Transverse colon (tissue), 4 donors: Measurements from ENCODE around the gene DPEP2. TPM values are rescaled to one million over a fixed set of nuclear protein-coding genes. Genes with fewer than 3 reads are reported as not detected.
A peak's percentile ranks its signal among the peaks of the same experiment; 100 is the strongest.

Experiments
- DNase-seq: peaks from one replicate; pipeline ENCODE4 v3.0.0-alpha.2; 2019
- H3K27ac ChIP-seq, 4 donors: fragments of 200-600 bp; sonication (generic); 2 replicates each; pipeline ENCODE4 v1.5.1; 2016 to 2018; ENCODE audit warnings: inconsistent platforms in 4 of 4
- H3K27me3 ChIP-seq: fragments of 200-600 bp; sonication (generic); 2 replicates; pipeline ENCODE4 v1.5.1; 2017; ENCODE audit warnings: inconsistent platforms
- H3K36me3 ChIP-seq, 4 donors: fragments of 200-600 bp; sonication (generic); 2 replicates each; pipeline ENCODE4 v1.5.1; 2017 to 2019; ENCODE audit warnings: inconsistent platforms in 4 of 4
- H3K4me1 ChIP-seq, 4 donors: fragments of 200-600 bp; sonication (generic); 2 replicates each; pipeline ENCODE4 v1.5.1; 2017 to 2020; ENCODE audit warnings: inconsistent platforms in 4 of 4
- H3K4me3 ChIP-seq, 4 donors: fragments of 200-600 bp; sonication (generic); 1 replicate in 1 of 4; 2 replicates in 3 of 4; pipeline versions ENCODE4 v1.5.1 to v1.6.1; 2017 to 2019; ENCODE audit warnings: inconsistent platforms in 4 of 4
- H3K9me3 ChIP-seq, 2 donors: fragments of 200-600 bp; sonication (generic); 2 replicates each; pipeline ENCODE4 v1.5.1; 2017 to 2019; ENCODE audit warnings: inconsistent platforms in 2 of 2
- EP300 ChIP-seq: sonication (generic); formaldehyde crosslinking; IDR thresholded peaks from one replicate; pipeline ENCODE4 v1.6.1; 2017; ENCODE audit warnings: antibody characterized with exemption, low read depth
- POLR2A ChIP-seq: fragments of 450-650 bp; IDR thresholded peaks from one replicate; pipeline ENCODE4 v1.6.1; 2016; ENCODE audit warnings: antibody characterized with exemption, mild to moderate bottlenecking, moderate library complexity
- POLR2AphosphoS5 ChIP-seq, 3 donors: sonication (generic); formaldehyde crosslinking; IDR thresholded peaks; one replicate each; pipeline ENCODE4 v1.6.1; 2016; ENCODE audit warnings: antibody characterized with exemption in 3 of 3
- WGBS, 2 donors: methylation state at CpG; one replicate each; pipeline ENCODE4 v1.1.5; 2018; ENCODE audit warnings: low coverage in 1 of 2; 5-methylcytosine and 5-hydroxymethylcytosine counted together
- in situ Hi-C, 4 donors: fragments of 200-750 bp; cut with MboI; loops; one replicate each; pipeline versions ENCODE4 v1.15.0 to v1.15.1; 2017; ENCODE audit warnings: low sequenced_read_pairs in 3 of 4, low pct_ligation_motif_present in 1 of 4, low pct_unique_long_range_greater_than_20kb in 1 of 4
- intact Hi-C: fragments of 100-400 bp; cut with DNase I; formaldehyde crosslinking; loops from one replicate; pipeline ENCODE4 v1.15.1; 2023; ENCODE audit warnings: low total_unique reads
- total RNA-seq, 4 donors: library from RNA; depleted of rRNA; stranded (reverse); fragments of >200 nt; gene quantifications; one replicate each; pipeline ENCODE4 v1.1.0, GENCODE V29; 2016
- TF ChIP-seq, protein P1 (sequence below), 5 experiments: fragments of 200-600 bp in 3 of 5; fragments of 450-650 bp in 2 of 5; sonication (generic) in 3 of 5; IDR thresholded peaks; 1 replicate in 2 of 5; 2 replicates in 3 of 5; pipeline ENCODE4 v1.5.1; 2016 to 2017; ENCODE audit warnings: antibody characterized with exemption in 5 of 5, inconsistent platforms in 3 of 5, mild to moderate bottlenecking in 2 of 5, moderate library complexity in 1 of 5

DPEP2 gene
- total RNA-seq, 4 donors from 2014 or later, result 1.5 to 4.4 (median 1.5) TPM

- WGBS, 2 donors, result 91% methylated on average over 5 of the region's 6 CpGs; no CpG with 5 or more reads in 1 of the 2 donors
- intact Hi-C loops, result loop anchor here (1.0 kb wide), 1 partner anchor 47 kb away; no protein-coding TSS in a partner anchor
- Histone ChIP-seq H3K27me3 (no peaks in the 10 kb centered on the region), H3K27ac (peak overlapping the region; percentile 59 to 89 (median 71)), H3K9me3 (no peaks in the 10 kb centered on the region), H3K4me3 (no peak overlapping the region), H3K4me1 (peaks cover 20 to 22% (median 20%) of the 10 kb centered on the region in 4 donors), H3K36me3 (no peaks in the 10 kb centered on the region)
- in situ Hi-C loops, result no loop called here
- no peak for TF ChIP-seq EP300
- TF ChIP-seq, protein P1, sequence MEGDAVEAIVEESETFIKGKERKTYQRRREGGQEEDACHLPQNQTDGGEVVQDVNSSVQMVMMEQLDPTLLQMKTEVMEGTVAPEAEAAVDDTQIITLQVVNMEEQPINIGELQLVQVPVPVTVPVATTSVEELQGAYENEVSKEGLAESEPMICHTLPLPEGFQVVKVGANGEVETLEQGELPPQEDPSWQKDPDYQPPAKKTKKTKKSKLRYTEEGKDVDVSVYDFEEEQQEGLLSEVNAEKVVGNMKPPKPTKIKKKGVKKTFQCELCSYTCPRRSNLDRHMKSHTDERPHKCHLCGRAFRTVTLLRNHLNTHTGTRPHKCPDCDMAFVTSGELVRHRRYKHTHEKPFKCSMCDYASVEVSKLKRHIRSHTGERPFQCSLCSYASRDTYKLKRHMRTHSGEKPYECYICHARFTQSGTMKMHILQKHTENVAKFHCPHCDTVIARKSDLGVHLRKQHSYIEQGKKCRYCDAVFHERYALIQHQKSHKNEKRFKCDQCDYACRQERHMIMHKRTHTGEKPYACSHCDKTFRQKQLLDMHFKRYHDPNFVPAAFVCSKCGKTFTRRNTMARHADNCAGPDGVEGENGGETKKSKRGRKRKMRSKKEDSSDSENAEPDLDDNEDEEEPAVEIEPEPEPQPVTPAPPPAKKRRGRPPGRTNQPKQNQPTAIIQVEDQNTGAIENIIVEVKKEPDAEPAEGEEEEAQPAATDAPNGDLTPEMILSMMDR (IDR thresholded peaks at IDR 0.05), result no peak
- no peak for TF ChIP-seq POLR2AphosphoS5 (IDR thresholded peaks at IDR 0.05)
- TF ChIP-seq POLR2A, result no peak
- DNase-seq, result no peak
Measured at GRCh38 chr16:67943256-67943618, 56.0 kb downstream of the DPEP2 start.

GRCh38 chr16:67942510-67943255, 56.6 kb downstream of the DPEP2 start:
- H3K4me3 ChIP-seq, result no peak overlapping the region
- H3K27ac ChIP-seq, result peak overlapping the region in 2 of 4 donors; percentile 73 to 89
- peaks cover 20 to 22% (median 20%) of the 10 kb centered on the region in 4 donors for H3K4me1 ChIP-seq
- WGBS, 2 donors, result 84% methylated on average over 27 of the region's 27 CpGs; no CpG with 5 or more reads in 1 of the 2 donors
- intact Hi-C loops (loop anchor here (1.0 kb wide), 1 partner anchor 46 kb away; no protein-coding TSS in a partner anchor), in situ Hi-C loops (no loop called here)
- no peaks in the 10 kb centered on the region for H3K9me3 ChIP-seq
- H3K27me3 ChIP-seq, result no peaks in the 10 kb centered on the region
- H3K36me3 ChIP-seq, result no peaks in the 10 kb centered on the region
- no peak for TF ChIP-seq EP300
- TF ChIP-seq, protein P1 (IDR thresholded peaks at IDR 0.05), result no peak
- TF ChIP-seq POLR2AphosphoS5 (IDR thresholded peaks at IDR 0.05), result no peak
- TF ChIP-seq POLR2A, result no peak
- no peak for DNase-seq

DNA sequence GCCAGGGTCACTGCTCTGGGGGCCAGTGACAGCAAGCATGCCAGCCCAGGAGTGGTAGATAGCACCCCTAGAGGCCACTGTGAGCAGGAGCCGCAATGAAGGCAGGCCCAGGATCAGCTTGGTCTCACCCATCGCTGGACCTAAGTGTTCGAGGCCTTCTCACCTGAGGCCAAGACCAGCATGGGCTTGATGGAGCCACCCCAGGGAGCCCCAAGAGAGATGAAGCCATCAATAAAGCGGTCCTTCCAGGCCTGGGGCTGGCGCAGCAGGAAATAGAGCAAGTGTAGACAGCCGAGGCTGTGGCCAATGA, 57.1 kb downstream of the DPEP2 start:
- Histone ChIP-seq H3K4me3 (no peak overlapping the region), H3K27ac (peak overlapping the region in 1 of 4 donors; percentile 89), H3K4me1 (peaks cover 23 to 27% (median 25%) of the 10 kb centered on the region in 4 donors), H3K36me3 (no peaks in the 10 kb centered on the region), H3K9me3 (no peaks in the 10 kb centered on the region), H3K27me3 (no peaks in the 10 kb centered on the region)
- 77% methylated on average over 6 of the region's 6 CpGs; no CpG with 5 or more reads in 1 of the 2 donors for WGBS, 2 donors
- no peak for DNase-seq
- intact Hi-C loops (no loop called here), in situ Hi-C loops (no loop called here)
- TF ChIP-seq POLR2A, result no peak
- TF ChIP-seq, protein P1 (IDR thresholded peaks at IDR 0.05), result peak; percentile 55 to 67 (median 62)

- TF ChIP-seq, protein P1 (IDR thresholded peaks at IDR 0.05), result no peak
- TF ChIP-seq POLR2A (no peak), EP300 (no peak), POLR2AphosphoS5 (IDR thresholded peaks at IDR 0.05) (no peak)
- Histone ChIP-seq H3K9me3 (no peaks in the 10 kb centered on the region), H3K4me1 (peaks cover 27 to 31% (median 29%) of the 10 kb centered on the region in 4 donors), H3K27ac (no peak overlapping the region), H3K4me3 (no peak overlapping the region), H3K36me3 (no peaks in the 10 kb centered on the region), H3K27me3 (no peaks in the 10 kb centered on the region)
- DNase-seq, result no peak
- in situ Hi-C loops, result no loop called here
- WGBS, 2 donors, result 62 to 88% methylated on average over 5 to 9 of the region's 9 CpGs
- intact Hi-C loops, result no loop called here
Measured at GRCh38 chr16:67941469-67942199, 57.6 kb downstream of the DPEP2 start.
